ENCODE data around the gene DNAAF8.
A peak's percentile ranks its signal among the peaks of the same experiment; 100 is the strongest.

DNAAF8 gene

GRCh38 chr16:4734063-4734729 lies at the start of gene DNAAF8, which contains the start of gene ANKS3:
TSS of gene DNAAF8 (plus strand) at chr16:4734537. CDS start at chr16:4736515, 1,978 bp downstream.
TSS of gene ANKS3 (minus strand) at chr16:4734271. CDS start at chr16:4730149, 4,122 bp downstream.
- peak; percentile 97 for DNase-seq

- no peak for DNase-seq
Measured at GRCh38 chr16:4684763-4685162, 49.6 kb upstream of the DNAAF8 start.

- DNase-seq = no peak
Measured at GRCh38 chr16:4685292-4685691, 49.0 kb upstream of the DNAAF8 start.

GRCh38 chr16:4685776-4686496 lies 48.4 kb upstream of the DNAAF8 start:
- no peak for DNase-seq

GRCh38 chr16:4686497-4687210 lies 47.7 kb upstream of the DNAAF8 start:
- DNase-seq = no peak

GRCh38 chr16:4687416-4687815 lies 46.9 kb upstream of the DNAAF8 start:
- no peak for DNase-seq

- DNase-seq = no peak
Measured at GRCh38 chr16:4687946-4688673, 46.2 kb upstream of the DNAAF8 start.

GRCh38 chr16:4688674-4689045 lies 45.7 kb upstream of the DNAAF8 start:
- no peak for DNase-seq

- no peak for DNase-seq
Measured at GRCh38 chr16:4689091-4689671, 45.2 kb upstream of the DNAAF8 start.

GRCh38 chr16:4689864-4690704 lies 44.3 kb upstream of the DNAAF8 start:
- no peak for DNase-seq

GRCh38 chr16:4690946-4691665 lies 43.2 kb upstream of the DNAAF8 start:
- peak; percentile 19 for DNase-seq

- DNase-seq = no peak
Measured at GRCh38 chr16:4691666-4692412, 42.5 kb upstream of the DNAAF8 start.

GRCh38 chr16:4692460-4693295 lies 41.7 kb upstream of the DNAAF8 start:
- DNase-seq = peak; percentile 42

GRCh38 chr16:4693296-4693955 lies 40.9 kb upstream of the DNAAF8 start, which contains the start of gene NUDT16L1:
TSS of gene NUDT16L1 (plus strand) at chr16:4693562. CDS start at chr16:4693727, 165 bp downstream.
- peak; percentile 97 for DNase-seq

- peak; percentile 65 for DNase-seq
Measured at GRCh38 chr16:4693956-4694641, 40.2 kb upstream of the DNAAF8 start.

- DNase-seq = no peak
Measured at GRCh38 chr16:4694642-4695451, 39.5 kb upstream of the DNAAF8 start.

Data from NCI-H82 (cell line).